ENCODE measurements around the gene PRKCG. TPM values are rescaled to one million over a fixed set of nuclear protein-coding genes. Genes with fewer than 3 reads are reported as not detected.

PRKCG gene
- polyA plus RNA-seq, 1 experiment, result 0.09 TPM

GRCh38 chr19:53892301-53892980 is 10.4 kb downstream of the PRKCG start:
- DNase-seq (ENCODE audit: low read depth, low spot score), result no peak
- Histone ChIP-seq H3K27ac (ENCODE audit: low read depth, low read length) (no peak overlapping the region), H3K9me3 (ENCODE audit: control insufficient read depth, insufficient read depth, low read length) (no peaks in the 10 kb centered on the region; the same call in 1 of the 2 replicates), H3K27me3 (ENCODE audit: control insufficient read depth, insufficient read depth, low read length) (peaks cover 12% of the 10 kb centered on the region), H3K4me3 (ENCODE audit: low read depth, low read length) (no peak overlapping the region)
- CTCF ChIA-PET, result interaction anchor here (1.8 kb wide), 1 partner anchor 138 kb away, joined by 7 read pairs; no protein-coding TSS in a partner anchor
- no peak for TF ChIP-seq CTCF (IDR thresholded peaks at IDR 0.05; ENCODE audit: low read depth, low read length)
- POLR2A ChIA-PET, result no interaction called here

- CTCF ChIA-PET, result no interaction called here
- no peaks in the 10 kb centered on the region; the same call in 1 of the 2 replicates for H3K9me3 ChIP-seq (ENCODE audit: control insufficient read depth, insufficient read depth, low read length)
- H3K27me3 ChIP-seq (ENCODE audit: control insufficient read depth, insufficient read depth, low read length), result peaks cover 16% of the 10 kb centered on the region
- no peak overlapping the region for H3K4me3 ChIP-seq (ENCODE audit: low read depth, low read length)
- TF ChIP-seq CTCF (IDR thresholded peaks at IDR 0.05; ENCODE audit: low read depth, low read length), result no peak
- no peak for DNase-seq (ENCODE audit: low read depth, low spot score)
- POLR2A ChIA-PET, result no interaction called here
- no peak overlapping the region for H3K27ac ChIP-seq (ENCODE audit: low read depth, low read length)
Measured at GRCh38 chr19:53892981-53893325, 11.0 kb downstream of the PRKCG start.

DNA sequence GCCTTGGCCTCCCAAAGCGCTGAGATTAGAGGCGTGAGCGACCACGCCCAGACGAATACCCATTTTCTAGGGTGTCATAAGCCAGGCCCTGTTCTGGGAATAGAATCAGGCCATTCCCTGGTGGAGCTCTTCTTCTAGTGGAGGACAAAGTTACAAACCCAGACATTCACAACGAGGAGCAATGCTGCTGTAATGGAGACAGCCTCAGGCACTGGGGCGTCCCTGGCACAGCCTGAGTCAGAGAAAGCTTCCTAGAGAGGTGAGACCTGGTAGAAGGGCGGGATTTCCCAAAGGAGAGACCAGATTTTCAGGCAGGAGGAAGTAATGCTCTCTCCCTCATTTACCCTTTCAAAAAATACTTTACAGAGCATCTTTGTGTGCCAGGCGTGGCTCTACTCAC is 12.7 kb downstream of the PRKCG start:
- ChIA-PET POLR2A (no interaction called here), CTCF (interaction anchor here (0.7 to 0.9 kb wide), 2 partner anchors 9 to 137 kb away, joined by 4 read pairs; no protein-coding TSS in a partner anchor)
- H3K4me3 ChIP-seq (ENCODE audit: low read depth, low read length), result no peak overlapping the region
- DNase-seq (ENCODE audit: low read depth, low spot score), result no peak
- peaks cover 17% of the 10 kb centered on the region for H3K27me3 ChIP-seq (ENCODE audit: control insufficient read depth, insufficient read depth, low read length)
- no peaks in the 10 kb centered on the region; the same call in 1 of the 2 replicates for H3K9me3 ChIP-seq (ENCODE audit: control insufficient read depth, insufficient read depth, low read length)
- H3K27ac ChIP-seq (ENCODE audit: low read depth, low read length), result no peak overlapping the region
- no peak for TF ChIP-seq CTCF (IDR thresholded peaks at IDR 0.05; ENCODE audit: low read depth, low read length)

- CTCF ChIA-PET, result interaction anchor here (1.0 to 2.4 kb wide), 3 partner anchors 127 to 133 kb away, joined by 3 to 8 read pairs (median 6); no protein-coding TSS in a partner anchor
- TF ChIP-seq CTCF (IDR thresholded peaks at IDR 0.05; ENCODE audit: low read depth, low read length), result no peak
- Histone ChIP-seq H3K27ac (ENCODE audit: low read depth, low read length) (no peak overlapping the region), H3K4me3 (ENCODE audit: low read depth, low read length) (no peak overlapping the region), H3K9me3 (ENCODE audit: control insufficient read depth, insufficient read depth, low read length) (no peaks in the 10 kb centered on the region; the same call in 1 of the 2 replicates), H3K27me3 (ENCODE audit: control insufficient read depth, insufficient read depth, low read length) (peaks cover 17% of the 10 kb centered on the region)
- DNase-seq (ENCODE audit: low read depth, low spot score), result no peak
- POLR2A ChIA-PET, result no interaction called here
Measured at GRCh38 chr19:53896682-53897081, 14.7 kb downstream of the PRKCG start.

- TF ChIP-seq CTCF (IDR thresholded peaks at IDR 0.05; ENCODE audit: low read depth, low read length), result no peak
- POLR2A ChIA-PET, result no interaction called here
- CTCF ChIA-PET, result interaction anchor here (0.6 to 2.4 kb wide), 3 partner anchors 90 to 133 kb away, joined by 3 to 8 read pairs (median 6); no protein-coding TSS in a partner anchor
- DNase-seq (ENCODE audit: low read depth, low spot score), result no peak
- peaks cover 11% of the 10 kb centered on the region for H3K27me3 ChIP-seq (ENCODE audit: control insufficient read depth, insufficient read depth, low read length)
- no peaks in the 10 kb centered on the region; the same call in 1 of the 2 replicates for H3K9me3 ChIP-seq (ENCODE audit: control insufficient read depth, insufficient read depth, low read length)
- H3K4me3 ChIP-seq (ENCODE audit: low read depth, low read length), result no peak overlapping the region
- no peak overlapping the region for H3K27ac ChIP-seq (ENCODE audit: low read depth, low read length)
Measured at GRCh38 chr19:53897459-53897858, 15.5 kb downstream of the PRKCG start.

All from AG04450 (cell line).